ENCODE results near the gene SDCCAG8.
A peak's percentile ranks its signal among the peaks of the same experiment; 100 is the strongest.

The SDCCAG8 gene

GRCh38 chr1:243254927-243255790 lies 682 bp upstream of the SDCCAG8 start, which contains the start of gene CEP170:
TSS of gene CEP170 (minus strand) at chr1:243255281. CDS start at chr1:243225280, 30,001 bp downstream.
- DNase-seq = peak; percentile 99

- DNase-seq = no peak
Observed at GRCh38 chr1:243256590-243256989, 749 bp downstream of the SDCCAG8 start.

- DNase-seq = no peak
Observed at GRCh38 chr1:243257189-243257588, 1.3 kb downstream of the SDCCAG8 start.

DNA sequence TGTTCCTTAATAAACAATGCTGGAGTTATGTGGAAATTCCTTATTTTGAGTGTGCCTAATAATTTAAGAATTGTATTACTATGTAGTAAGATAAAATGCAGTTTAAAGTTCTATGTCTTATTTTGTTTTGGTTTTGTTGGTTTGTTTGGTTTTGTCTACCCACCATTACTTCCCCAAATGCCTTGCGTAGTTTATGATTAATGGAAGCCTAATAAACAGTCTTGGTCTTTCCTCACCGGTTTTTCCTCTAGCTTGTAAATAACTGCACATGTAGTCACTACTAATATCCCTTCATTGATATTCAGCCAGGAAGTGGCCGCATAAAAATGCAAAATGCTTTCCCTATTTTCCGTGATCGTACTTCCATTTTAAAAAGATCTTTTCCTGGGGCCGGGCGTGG lies 2.9 kb downstream of the SDCCAG8 start:
- DNase-seq = no peak

GRCh38 chr1:243260221-243260880 lies 4.5 kb downstream of the SDCCAG8 start:
- DNase-seq = no peak

DNA sequence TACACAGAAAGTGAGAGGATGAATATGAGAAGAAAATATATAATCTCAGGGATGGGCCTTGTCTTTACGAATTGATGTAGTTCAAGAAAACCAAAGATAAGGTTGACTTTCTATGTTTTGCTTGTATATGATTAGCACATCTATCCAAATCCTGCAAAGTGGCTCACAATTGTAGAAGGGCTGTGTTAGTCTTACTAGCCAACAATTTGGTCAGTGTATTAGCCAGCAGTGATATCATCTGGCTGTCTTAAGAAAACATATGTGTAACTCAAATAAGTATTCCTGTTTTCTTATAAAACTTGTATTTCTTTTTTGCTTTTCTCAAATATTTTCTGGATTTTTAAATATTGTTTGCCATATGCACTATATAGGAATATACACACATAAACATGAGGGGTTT lies 5.5 kb downstream of the SDCCAG8 start:
- no peak for DNase-seq

- DNase-seq = no peak
Observed at GRCh38 chr1:243264717-243265116, 8.9 kb downstream of the SDCCAG8 start.

DNA sequence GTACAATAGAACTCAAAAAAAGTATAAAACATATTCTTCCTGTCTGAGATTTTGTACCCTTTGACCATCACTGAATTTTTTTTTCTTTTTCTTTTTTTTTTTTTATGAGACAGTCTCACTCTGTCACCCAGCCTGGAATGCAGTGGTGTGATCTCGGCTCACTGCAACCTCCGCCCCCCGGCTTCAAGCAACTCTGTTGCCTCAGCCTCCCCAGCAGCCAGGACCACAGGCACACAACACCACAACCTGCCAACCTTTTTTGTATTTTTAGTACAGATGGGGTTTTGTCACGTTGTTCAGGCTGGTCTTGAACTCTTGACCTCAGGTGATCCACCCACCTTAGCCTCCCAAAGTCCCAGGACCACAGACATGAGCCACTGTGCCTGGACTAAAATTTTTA lies 10.4 kb downstream of the SDCCAG8 start:
- no peak for DNase-seq

GRCh38 chr1:243267471-243267880 lies 11.6 kb downstream of the SDCCAG8 start:
- no peak for DNase-seq

GRCh38 chr1:243267914-243268653 lies 12.2 kb downstream of the SDCCAG8 start:
- no peak for DNase-seq

GRCh38 chr1:243268751-243269460 lies 13.1 kb downstream of the SDCCAG8 start:
- DNase-seq = no peak

GRCh38 chr1:243269461-243269801 lies 13.6 kb downstream of the SDCCAG8 start:
- no peak for DNase-seq

DNA sequence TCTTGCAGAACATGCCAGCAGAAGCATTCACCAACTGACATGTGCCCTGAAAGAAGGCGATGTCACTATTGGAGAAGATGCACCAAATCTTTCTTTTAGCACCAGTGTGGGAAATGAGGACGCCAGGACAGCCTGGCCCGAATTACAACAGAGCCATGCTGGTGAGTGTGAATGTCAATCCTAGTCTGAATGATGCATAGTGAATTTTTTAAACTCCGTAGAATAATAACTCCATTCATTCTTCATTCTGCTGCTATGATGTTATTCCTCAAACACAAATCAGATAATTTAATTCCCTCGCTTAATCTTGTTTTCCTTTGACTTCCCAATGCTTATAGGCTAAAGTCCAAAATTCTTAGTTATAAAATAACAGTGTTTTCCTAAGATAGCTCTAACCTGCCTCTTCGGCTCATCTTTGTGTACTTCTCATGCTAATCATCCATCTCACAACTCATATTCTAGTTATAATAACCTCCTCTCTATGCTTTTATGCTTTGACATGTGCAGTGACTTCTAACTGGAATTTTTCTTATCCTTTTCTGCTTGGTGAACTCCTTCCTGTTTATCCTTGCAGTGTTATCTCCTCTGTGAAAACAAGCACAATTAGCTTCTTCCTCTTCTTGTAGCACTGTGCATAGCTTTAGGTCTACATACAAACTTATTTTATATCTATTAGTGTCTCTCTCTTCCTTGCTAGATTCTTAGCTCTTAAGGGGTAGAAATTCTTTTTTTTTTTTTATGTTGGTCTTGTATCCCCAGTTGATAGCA lies 14.4 kb downstream of the SDCCAG8 start:
- DNase-seq = no peak

DNA sequence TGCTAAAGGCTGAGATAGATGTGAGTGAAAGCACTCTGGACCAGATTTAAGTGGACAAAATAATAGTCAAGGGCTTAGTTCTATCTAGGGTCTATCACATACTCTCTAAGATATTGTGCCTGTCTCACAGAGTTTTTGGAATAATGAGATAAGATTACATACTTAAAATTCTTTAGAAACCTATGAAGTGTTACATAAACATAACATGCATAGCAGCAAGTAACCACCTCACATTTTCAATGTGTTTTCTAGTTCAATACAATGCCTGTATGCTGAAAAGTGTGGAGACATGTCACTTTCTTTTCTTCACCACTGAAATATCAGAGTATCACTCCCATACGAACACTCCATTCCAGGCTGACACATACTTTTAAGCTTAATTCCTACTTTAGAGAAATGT lies 16.2 kb downstream of the SDCCAG8 start:
- no peak for DNase-seq

DNA sequence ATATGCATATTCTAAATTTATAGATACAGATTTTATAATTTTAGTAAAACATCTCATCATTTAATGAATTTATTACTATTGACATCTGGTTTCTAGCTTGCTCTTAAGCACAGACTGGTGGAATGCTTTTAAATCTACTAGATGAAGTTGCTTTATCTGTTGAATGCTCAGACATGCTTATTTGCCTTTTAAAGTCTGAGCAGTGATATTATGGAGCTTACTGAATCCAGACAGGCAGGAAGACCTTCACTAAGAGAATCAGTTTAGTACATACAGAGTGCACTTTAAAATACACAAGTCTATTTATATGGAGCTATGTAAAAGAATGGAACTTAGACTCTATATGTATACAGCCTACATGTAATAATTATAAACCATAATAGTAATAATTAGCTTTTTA lies 16.6 kb downstream of the SDCCAG8 start:
- no peak for DNase-seq

DNA sequence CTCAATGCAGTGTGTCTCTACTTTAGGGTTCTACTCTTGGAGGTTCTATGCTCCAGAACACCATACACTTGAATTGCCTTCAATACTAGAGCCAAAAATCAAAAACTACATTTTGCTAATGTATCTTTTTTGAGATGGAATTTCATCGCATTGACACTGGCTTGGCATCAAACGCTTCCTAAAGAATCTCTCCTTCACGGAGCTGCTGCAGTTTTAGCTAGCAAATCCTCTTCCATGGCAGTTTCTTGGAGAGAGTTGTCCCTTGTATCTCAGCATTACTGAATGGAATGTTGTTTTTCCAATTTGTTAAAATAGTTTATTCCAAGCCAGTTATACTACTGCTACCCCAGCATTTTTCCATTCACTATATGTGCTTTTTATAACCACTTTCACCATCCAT lies 17.7 kb downstream of the SDCCAG8 start:
- DNase-seq = no peak

GRCh38 chr1:243273945-243274344 lies 18.1 kb downstream of the SDCCAG8 start:
- no peak for DNase-seq

DNA sequence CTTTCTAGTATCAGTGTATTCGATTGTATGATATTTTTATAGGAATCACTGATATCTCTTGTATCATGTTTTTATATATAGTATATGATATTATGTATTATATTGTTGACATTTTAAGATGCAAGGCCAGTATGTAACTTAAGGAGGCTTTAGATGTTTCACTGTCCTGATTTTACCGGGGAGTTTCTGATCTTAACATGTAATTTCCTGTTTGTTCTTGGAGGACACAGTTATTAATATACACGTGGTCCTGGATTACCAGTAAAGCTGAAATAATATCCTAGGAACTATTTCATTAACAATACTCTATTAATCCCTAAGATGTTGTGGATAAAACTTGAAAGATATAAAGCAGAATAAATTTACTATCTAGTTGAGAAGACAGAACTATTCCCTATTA lies 19.5 kb downstream of the SDCCAG8 start:
- DNase-seq = no peak

GRCh38 chr1:243280571-243281129 lies 24.8 kb downstream of the SDCCAG8 start:
- no peak for DNase-seq

- no peak for DNase-seq
Observed at GRCh38 chr1:243281672-243282071, 25.8 kb downstream of the SDCCAG8 start.

- no peak for DNase-seq
Observed at GRCh38 chr1:243286409-243287122, 30.7 kb downstream of the SDCCAG8 start.
